ENCODE data around the gene C1QTNF6. TPM values are rescaled to one million over a fixed set of nuclear protein-coding genes. Genes with fewer than 3 reads are reported as not detected.

The C1QTNF6 gene
- total RNA-seq, 1 experiment from 2014 or later: 15.2 TPM

- Histone ChIP-seq H3K9ac (ENCODE audit: low read length) (no peak overlapping the region), H3K4me2 (ENCODE audit: low read length) (no peak overlapping the region), H3K9me2 (ENCODE audit: insufficient read depth) (no peaks in the 10 kb centered on the region), H3K4me1 (ENCODE audit: control insufficient read depth in 1 of 2, insufficient read depth in 2 of 2, low read length in 2 of 2) (peaks cover 0 to 24% of the 10 kb centered on the region in 2 experiments; a peak in 3 of 4 replicates), H3K27me3 (ENCODE audit: insufficient read depth, low read length) (no peaks in the 10 kb centered on the region), H3K79me2 (ENCODE audit: insufficient read depth, low read length) (no peaks in the 10 kb centered on the region), H3K36me3 (ENCODE audit: control insufficient read depth in 1 of 2, insufficient read depth in 2 of 2, low read length in 2 of 2) (no peaks in the 10 kb centered on the region), H3K9me3 (ENCODE audit: control insufficient read depth in 1 of 2, insufficient read depth in 1 of 2, low read depth in 1 of 2, low read length in 2 of 2) (peaks cover 0 to 4% of the 10 kb centered on the region in 2 experiments; a peak in 1 of 4 replicates), H3K27ac (ENCODE audit: low read depth, low read length) (no peak overlapping the region), H2AFZ (ENCODE audit: low read depth, low read length, poor library complexity, severe bottlenecking) (no peak overlapping the region), H4K20me1 (ENCODE audit: insufficient read depth) (no peaks in the 10 kb centered on the region), H3K4me3 (replicated peaks in 1 of 2; ENCODE audit: low read depth in 1 of 2, low read length in 2 of 2) (no peak overlapping the region)
- CTCF ChIA-PET: interaction anchor here (1.0 kb wide), 1 partner anchor 35 kb away, joined by 3 read pairs; no protein-coding TSS in a partner anchor
- no TSS peak for BruUV-seq (replicated peaks)
- no peak for TF ChIP-seq POLR2A (IDR thresholded peaks at IDR 0.05; ENCODE audit: borderline replicate concordance, extremely low read depth, insufficient read depth, insufficient read length)
- TF ChIP-seq CBX3 (IDR thresholded peaks at IDR 0.05; ENCODE audit: low read depth): no peak
- no peak for TF ChIP-seq REST (IDR thresholded peaks at IDR 0.05; ENCODE audit: low read depth)
- TF ChIP-seq EZH2 (IDR thresholded peaks at IDR 0.05): no peak
- TF ChIP-seq ZNF274 (IDR thresholded peaks at IDR 0.05; ENCODE audit: low read depth, low read length): no peak
- no peak for TF ChIP-seq ELF1 (IDR thresholded peaks at IDR 0.05; ENCODE audit: borderline replicate concordance, low read depth)
- no peak for TF ChIP-seq ATF3 (IDR thresholded peaks at IDR 0.05)
- TF ChIP-seq TCF7L2 (IDR thresholded peaks at IDR 0.05; ENCODE audit: borderline replicate concordance, extremely low read depth, insufficient read depth, insufficient read length): no peak
- no peak for TF ChIP-seq CEBPB (IDR thresholded peaks at IDR 0.05; ENCODE audit: low read depth)
- TF ChIP-seq YY1 (IDR thresholded peaks at IDR 0.05; ENCODE audit: extremely low read depth, insufficient replicate concordance, low read depth, low read length): no peak
- TF ChIP-seq MAX (IDR thresholded peaks at IDR 0.05): no peak
- TF ChIP-seq JUND (IDR thresholded peaks at IDR 0.05): no peak
- TF ChIP-seq POLR2AphosphoS5 (IDR thresholded peaks at IDR 0.05; ENCODE audit: low read depth, low read length): no peak
- TF ChIP-seq ZFX (IDR thresholded peaks at IDR 0.05): no peak
- TF ChIP-seq FOSL1 (IDR thresholded peaks at IDR 0.05; ENCODE audit: low read depth): no peak
- DNase-seq (ENCODE audit: low read depth, low spot score) (no peak), ATAC-seq (no peak)
- POLR2A ChIA-PET: no interaction called here
- RAD21 ChIA-PET (ENCODE audit: low non-redundant PET in 1 of 2, low total read pairs in 2 of 2, uncharacterized antibody in 2 of 2, unreplicated experiment in 2 of 2): no interaction called here
- intact Hi-C loops (cut with micrococcal nuclease): no loop called here
Observed at GRCh38 chr22:37163575-37164504, 24.2 kb downstream of the C1QTNF6 start.

Measured in HCT116 (cell line).